Fibroblast of lung (primary cell): Measurements from ENCODE around the gene VPS13D. TPM values are rescaled to one million over a fixed set of nuclear protein-coding genes. Genes with fewer than 3 reads are reported as not detected.

ENCODE experiments used
- DNase-seq, 2 donors: peaks; one replicate each; pipeline versions ENCODE4 v3.0.0 to v3.0.0-alpha.2; 2010; ENCODE audit warnings: low read depth in 2 of 2
- H2AFZ ChIP-seq: 2 replicates; pipeline ENCODE4 v1.5.1; 2012; ENCODE audit warnings: low read length, control low read depth, inconsistent platforms
- H3K27ac ChIP-seq: 2 replicates; pipeline ENCODE4 v1.5.1; 2011; ENCODE audit warnings: low read length, control low read depth; ENCODE audit not compliant: insufficient read depth
- H3K27me3 ChIP-seq: 2 replicates; pipeline ENCODE4 v1.5.1; 2011; ENCODE audit warnings: mild to moderate bottlenecking, low read length; ENCODE audit not compliant: control insufficient read depth, insufficient read depth
- H3K36me3 ChIP-seq: 2 replicates; pipeline ENCODE4 v1.5.1; 2011; ENCODE audit warnings: low read length; ENCODE audit not compliant: control insufficient read depth, insufficient read depth
- H3K4me1 ChIP-seq: 2 replicates; pipeline ENCODE4 v1.5.1; 2011; ENCODE audit warnings: low read length; ENCODE audit not compliant: control insufficient read depth, insufficient read depth; ENCODE audit errors: extremely low read depth
- H3K4me2 ChIP-seq: 2 replicates; pipeline ENCODE4 v1.5.1; 2011; ENCODE audit warnings: low read length, control low read depth; ENCODE audit not compliant: insufficient read depth; ENCODE audit errors: extremely low read depth
- H3K4me3 ChIP-seq, 4 experiments: fragments of 200-600 bp in 1 of 4; sonication (generic) in 1 of 4; replicated peaks in 1 of 4; 2 replicates each; pipeline ENCODE4 v1.5.1; 2011 to 2016; ENCODE audit warnings: low read length in 4 of 4, low read depth in 3 of 4, mild to moderate bottlenecking in 3 of 4, control low read depth in 2 of 4, inconsistent platforms in 1 of 4, mixed read lengths in 1 of 4; ENCODE audit not compliant: insufficient read depth in 1 of 4; ENCODE audit errors: control extremely low read depth in 1 of 4
- H3K79me2 ChIP-seq: 2 replicates; pipeline ENCODE4 v1.5.1; 2012; ENCODE audit warnings: mild to moderate bottlenecking, low read length, inconsistent platforms; ENCODE audit not compliant: control insufficient read depth, insufficient read depth
- H3K9ac ChIP-seq: 2 replicates; pipeline ENCODE4 v1.5.1; 2011; ENCODE audit warnings: mild to moderate bottlenecking, low read length, control low read depth; ENCODE audit not compliant: insufficient read depth
- H3K9me3 ChIP-seq: 2 replicates; pipeline ENCODE4 v1.5.1; 2012; ENCODE audit warnings: low read depth, low read length; ENCODE audit not compliant: control insufficient read depth, insufficient read depth
- H4K20me1 ChIP-seq: 2 replicates; pipeline ENCODE4 v1.5.1; 2011; ENCODE audit warnings: low read length; ENCODE audit not compliant: control insufficient read depth, insufficient read depth; ENCODE audit errors: extremely low read depth
- CTCF ChIP-seq, 2 donors: IDR thresholded peaks in 1 of 2; conservative IDR thresholded peaks in 1 of 2; 1 replicate in 1 of 2; 2 replicates in 1 of 2; pipeline ENCODE4 v1.5.1; 2011 to 2012; ENCODE audit warnings: low read length in 2 of 2, control low read depth in 1 of 2, inconsistent platforms in 1 of 2, low read depth in 1 of 2, mild to moderate bottlenecking in 1 of 2
- EZH2 ChIP-seq: IDR thresholded peaks from 2 replicates; pipeline ENCODE4 v1.5.1; 2012; ENCODE audit warnings: low read length, control low read depth, mild to moderate bottlenecking; ENCODE audit errors: missing control alignments
- polyA plus RNA-seq, 2 donors: library from polyadenylated mRNA; depleted of rRNA in 1 of 2; stranded (reverse) in 1 of 2; unstranded in 1 of 2; fragments of >200 nt; gene quantifications; 2 replicates each; pipeline ENCODE4 v1.2.1, GENCODE V29; 2011 to 2012; ENCODE audit warnings: missing spikeins in 1 of 2
- total RNA-seq: library from RNA; depleted of rRNA; stranded (reverse); fragments of >200 nt; gene quantifications from 2 replicates; pipeline ENCODE4 v1.2.1, GENCODE V29; 2014

The VPS13D gene
- total and polyA plus RNA-seq, 2 donors (not counting 1 experiment from before 2014, with no cell fraction given) = 14.6 to 40.0 TPM

GRCh38 chr1:12448746-12449177, 218.9 kb downstream of the VPS13D start:
- no peak overlapping the region for H3K4me2 ChIP-seq
- H3K27me3 ChIP-seq = no peaks in the 10 kb centered on the region
- H3K9ac ChIP-seq = no peak overlapping the region
- TF ChIP-seq CTCF (conservative IDR thresholded peaks at IDR 0.05 in 1 of 2, IDR thresholded peaks at IDR 0.05 in 1 of 2; ENCODE audit: low read depth in 1 of 2, low read length in 2 of 2) (no peak), EZH2 (no peak)
- no peaks in the 10 kb centered on the region for H3K36me3 ChIP-seq
- DNase-seq = peak; percentile 77 to 88
- peak overlapping the region in 1 of 4 experiments; percentile 5 for H3K4me3 ChIP-seq
- no peaks in the 10 kb centered on the region for H3K9me3 ChIP-seq
- peaks cover 12% of the 10 kb centered on the region for H3K4me1 ChIP-seq
- no peaks in the 10 kb centered on the region for H4K20me1 ChIP-seq
- peak overlapping the region; percentile 24 for H3K27ac ChIP-seq
- no peak overlapping the region for H2AFZ ChIP-seq
- H3K79me2 ChIP-seq = no peaks in the 10 kb centered on the region

GRCh38 chr1:12450090-12450755, 220.4 kb downstream of the VPS13D start:
- no peak overlapping the region for H2AFZ ChIP-seq
- no peaks in the 10 kb centered on the region for H3K79me2 ChIP-seq
- no peak overlapping the region for H3K27ac ChIP-seq
- H4K20me1 ChIP-seq = no peaks in the 10 kb centered on the region
- no peaks in the 10 kb centered on the region for H3K27me3 ChIP-seq
- H3K9ac ChIP-seq = no peak overlapping the region
- H3K9me3 ChIP-seq = no peaks in the 10 kb centered on the region
- H3K36me3 ChIP-seq = no peaks in the 10 kb centered on the region
- no peak for TF ChIP-seq EZH2
- no peak for TF ChIP-seq CTCF (conservative IDR thresholded peaks at IDR 0.05 in 1 of 2, IDR thresholded peaks at IDR 0.05 in 1 of 2; ENCODE audit: low read depth in 1 of 2, low read length in 2 of 2)
- H3K4me2 ChIP-seq = no peak overlapping the region
- DNase-seq = no peak
- H3K4me3 ChIP-seq = no peak overlapping the region
- peaks cover 12% of the 10 kb centered on the region for H3K4me1 ChIP-seq

- Histone ChIP-seq H3K27ac (no peak overlapping the region), H3K4me2 (no peak overlapping the region), H3K9ac (no peak overlapping the region), H3K79me2 (no peaks in the 10 kb centered on the region), H4K20me1 (no peaks in the 10 kb centered on the region), H3K27me3 (no peaks in the 10 kb centered on the region), H3K9me3 (no peaks in the 10 kb centered on the region), H3K4me1 (peaks cover 12% of the 10 kb centered on the region), H3K4me3 (no peak overlapping the region), H2AFZ (no peak overlapping the region), H3K36me3 (no peaks in the 10 kb centered on the region)
- TF ChIP-seq EZH2 (no peak), CTCF (conservative IDR thresholded peaks at IDR 0.05 in 1 of 2, IDR thresholded peaks at IDR 0.05 in 1 of 2; ENCODE audit: low read depth in 1 of 2, low read length in 2 of 2) (no peak)
- no peak for DNase-seq
Measured at GRCh38 chr1:12450756-12451559, 221.1 kb downstream of the VPS13D start.
